CD4-positive, alpha-beta T cell (primary cell): ENCODE results near the gene TMEFF1. TPM values are rescaled to one million over a fixed set of nuclear protein-coding genes. Genes with fewer than 3 reads are reported as not detected.

ENCODE experiments used
- ATAC-seq: fragments of 200-7000 bp; cut with Tn5 transposase; one replicate; pipeline ENCODE4 v1.10.0; 2022; ENCODE audit warnings: mild to moderate bottlenecking; ENCODE audit not compliant: poor library complexity
- CTCF ChIA-PET: fragments of 350-600 bp; sonication (Branson Sonifier 250); formaldehyde crosslinking; loops from one replicate; lab custom pipeline; 2021; ENCODE audit warnings: antibody characterized with exemption, inconsistent platforms; lab: Charles Lee
- POLR2A ChIA-PET: fragments of 350-600 bp; sonication (Branson Sonifier 250); formaldehyde crosslinking; loops from one replicate; lab custom pipeline; 2021; ENCODE audit warnings: antibody characterized with exemption, inconsistent platforms; lab: Charles Lee
- DNase-seq, 14 experiments: peaks; one replicate each; pipeline ENCODE4 v3.0.0-alpha.2; 2013 to 2020; ENCODE audit warnings: mixed read lengths in 2 of 14
- H3K27ac ChIP-seq, 2 donors: one replicate each; pipeline versions ENCODE4 v1.5.1 to v1.7.0; 2013; ENCODE audit warnings: low read length in 2 of 2, low read depth in 1 of 2, mild to moderate bottlenecking in 1 of 2
- H3K27me3 ChIP-seq, 2 experiments: 1 replicate in 1 of 2; 2 replicates in 1 of 2; pipeline versions ENCODE4 v1.6.1 to v1.7.0; 2013; ENCODE audit warnings: low read length in 2 of 2, control low read depth in 1 of 2, mild to moderate bottlenecking in 1 of 2, moderate library complexity in 1 of 2; ENCODE audit not compliant: insufficient read depth in 2 of 2, control insufficient read depth in 1 of 2
- H3K36me3 ChIP-seq: one replicate; pipeline ENCODE4 v1.6.1; 2013; ENCODE audit warnings: low read length, control low read depth; ENCODE audit not compliant: insufficient read depth
- H3K4me1 ChIP-seq: one replicate; pipeline ENCODE4 v1.6.1; 2013; ENCODE audit warnings: low read length, control low read depth; ENCODE audit not compliant: insufficient read depth
- H3K4me3 ChIP-seq: one replicate; pipeline ENCODE4 v1.5.1; 2013; ENCODE audit warnings: mild to moderate bottlenecking, low read length, moderate library complexity
- H3K9me3 ChIP-seq, 2 experiments: 1 replicate in 1 of 2; 2 replicates in 1 of 2; pipeline versions ENCODE4 v1.6.1 to v1.7.0; 2013; ENCODE audit warnings: low read length in 2 of 2, mild to moderate bottlenecking in 2 of 2, control low read depth in 1 of 2, moderate library complexity in 1 of 2; ENCODE audit not compliant: control insufficient read depth in 1 of 2, insufficient read depth in 1 of 2
- H3K27ac Mint-ChIP-seq: one replicate; pipeline ENCODE4 v1.8.0; 2020; ENCODE audit warnings: mixed read lengths
- H3K27me3 Mint-ChIP-seq: one replicate; pipeline ENCODE4 v1.8.0; 2021; ENCODE audit warnings: mixed read lengths
- H3K36me3 Mint-ChIP-seq: one replicate; pipeline ENCODE4 v1.8.0; 2021; ENCODE audit warnings: low read depth, mixed read lengths
- H3K4me1 Mint-ChIP-seq: one replicate; pipeline ENCODE4 v1.8.0; 2021; ENCODE audit warnings: low read depth, mixed read lengths
- H3K4me3 Mint-ChIP-seq: one replicate; pipeline ENCODE4 v1.8.0; 2020; ENCODE audit warnings: mild to moderate bottlenecking, mixed read lengths
- H3K9me3 Mint-ChIP-seq: one replicate; pipeline ENCODE4 v1.8.0; 2020; ENCODE audit warnings: mixed read lengths
- CTCF ChIP-seq: fragments of 200-600 bp; IDR thresholded peaks from one replicate; pipeline ENCODE4 v1.8.0; 2022; ENCODE audit warnings: antibody characterized with exemption, mild to moderate bottlenecking
- intact Hi-C, 2 experiments: fragments of 100-400 bp; cut with DNase I in 1 of 2; cut with micrococcal nuclease in 1 of 2; formaldehyde crosslinking; loops; one replicate each; pipeline versions ENCODE4 v1.15.1 to v1.9.0; 2023 to 2025; cut with DNase I, micrococcal nuclease
- total RNA-seq, 174 experiments: library from RNA in 2 of 174; stranded (reverse) in 2 of 174; gene quantifications; one replicate each; pipeline ENCODE4 v1.2.3 and lab custom pipeline; 2021 to 2026

TMEFF1 gene
- total RNA-seq, 2 experiments from 2014 or later = not detected

DNA sequence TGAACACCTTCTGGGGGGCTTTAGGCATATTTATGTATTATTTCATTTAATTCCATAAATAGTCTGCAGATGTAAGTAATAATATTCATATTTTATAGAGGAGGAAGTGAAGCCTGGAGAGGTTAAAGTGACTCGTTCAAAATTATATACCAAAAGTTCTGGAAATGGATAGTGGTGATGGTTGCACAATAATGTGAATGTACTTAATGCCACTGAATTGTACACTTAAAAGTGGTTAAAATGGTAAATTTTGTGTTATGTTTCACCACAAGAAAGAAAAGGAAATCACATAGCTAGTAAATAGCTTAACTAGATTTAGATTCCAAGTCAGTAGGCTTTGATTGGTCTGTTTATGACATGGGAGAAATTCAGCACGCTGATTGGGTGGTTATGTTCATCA lies 13.0 kb upstream of the TMEFF1 start:
- Mint-ChIP-seq H3K27ac (no peak overlapping the region), H3K36me3 (peaks cover 3% of the 10 kb centered on the region), H3K4me1 (peaks cover 5% of the 10 kb centered on the region)

GRCh38 chr9:100465274-100465673 lies 7.7 kb upstream of the TMEFF1 start:
- H3K27me3 ChIP-seq = peaks cover 0 to under 1% of the 10 kb centered on the region in 2 experiments
- ATAC-seq (no peak), DNase-seq (no peak)
- intact Hi-C loops = no loop called here
- POLR2A ChIA-PET = no interaction called here
- H3K36me3 ChIP-seq = no peaks in the 10 kb centered on the region
- no peak overlapping the region for H3K27ac ChIP-seq
- H3K4me1 ChIP-seq = no peaks in the 10 kb centered on the region
- Mint-ChIP-seq H3K9me3 (no peaks in the 10 kb centered on the region), H3K4me3 (no peak overlapping the region), H3K27me3 (no peaks in the 10 kb centered on the region), H3K27ac (no peak overlapping the region), H3K4me1 (peaks cover 1% of the 10 kb centered on the region), H3K36me3 (no peaks in the 10 kb centered on the region)
- TF ChIP-seq CTCF = no peak
- H3K9me3 ChIP-seq = no peaks in the 10 kb centered on the region
- no peak overlapping the region for H3K4me3 ChIP-seq
- CTCF ChIA-PET = interaction anchor here (0.9 kb wide), 1 partner anchor 41 kb away, joined by 3 read pairs; no protein-coding TSS in a partner anchor

More for the DNA sequence above, 13.0 kb upstream of the TMEFF1 start:
- no peak overlapping the region for H3K4me3 Mint-ChIP-seq
- H3K9me3 ChIP-seq = no peaks in the 10 kb centered on the region
- no peak overlapping the region for H3K27ac ChIP-seq
- no peaks in the 10 kb centered on the region for H3K27me3 Mint-ChIP-seq
- no peaks in the 10 kb centered on the region for H3K36me3 ChIP-seq
- ATAC-seq (no peak), DNase-seq (no peak)
- H3K4me3 ChIP-seq = no peak overlapping the region
- H3K9me3 Mint-ChIP-seq = no peaks in the 10 kb centered on the region
- no peaks in the 10 kb centered on the region for H3K4me1 ChIP-seq
- CTCF ChIA-PET = no interaction called here
- intact Hi-C loops = no loop called here
- H3K27me3 ChIP-seq = no peaks in the 10 kb centered on the region
- POLR2A ChIA-PET = no interaction called here
- TF ChIP-seq CTCF = no peak

DNA sequence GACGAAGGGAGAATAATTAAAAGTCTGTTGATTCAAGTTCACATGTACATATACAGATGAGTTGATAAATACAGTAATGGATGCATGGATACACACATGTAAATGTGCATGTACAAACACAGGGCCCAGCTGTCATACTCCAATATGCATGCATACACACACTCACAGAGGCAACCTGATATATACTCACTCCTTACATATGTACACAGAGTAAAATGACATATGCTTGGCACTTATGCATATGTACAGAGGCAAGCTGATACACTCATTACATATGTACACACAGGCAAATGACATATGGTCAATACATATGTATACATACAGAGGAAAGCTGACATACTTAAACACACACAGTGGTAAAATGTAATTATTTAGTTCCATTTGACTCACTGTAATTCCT lies 7.2 kb upstream of the TMEFF1 start:
- no peaks in the 10 kb centered on the region for H3K36me3 Mint-ChIP-seq
- no peak for DNase-seq
- Histone ChIP-seq H3K27ac (no peak overlapping the region), H3K9me3 (no peaks in the 10 kb centered on the region), H3K36me3 (no peaks in the 10 kb centered on the region), H3K4me1 (no peaks in the 10 kb centered on the region), H3K27me3 (peaks cover 0 to 5% of the 10 kb centered on the region in 2 experiments), H3K4me3 (no peak overlapping the region)
- intact Hi-C loops = no loop called here
- H3K9me3 Mint-ChIP-seq = no peaks in the 10 kb centered on the region
- H3K27me3 Mint-ChIP-seq = peaks cover 4% of the 10 kb centered on the region
- ChIA-PET CTCF (interaction anchor here (0.9 kb wide), 1 partner anchor 40 kb away, joined by 3 read pairs; no protein-coding TSS in a partner anchor), POLR2A (no interaction called here)
- no peak for ATAC-seq
- no peaks in the 10 kb centered on the region for H3K4me1 Mint-ChIP-seq
- no peak overlapping the region for H3K27ac Mint-ChIP-seq
- H3K4me3 Mint-ChIP-seq = no peak overlapping the region
- TF ChIP-seq CTCF = no peak
